Liver (tissue), 3 donors: ENCODE measurements around the gene JMJD7.

Experiments used
- FOXA1 ChIP-seq: IDR thresholded peaks from 2 replicates; pipeline ENCODE4 v1.6.1; 2016; ENCODE audit warnings: antibody characterized with exemption
- GABPA ChIP-seq, 2 donors: IDR thresholded peaks in 1 of 2; conservative IDR thresholded peaks in 1 of 2; 2 replicates each; pipeline ENCODE4 v1.6.1; 2016; ENCODE audit warnings: antibody characterized with exemption in 2 of 2, mild to moderate bottlenecking in 1 of 2, moderate library complexity in 1 of 2
- HNF4A ChIP-seq, 2 donors: conservative IDR thresholded peaks; 2 replicates each; pipeline ENCODE4 v1.6.1; 2016; ENCODE audit warnings: antibody characterized with exemption in 2 of 2, mild to moderate bottlenecking in 2 of 2
- JUND ChIP-seq, 2 donors: IDR thresholded peaks; 2 replicates each; pipeline ENCODE4 v1.6.1; 2016; ENCODE audit warnings: antibody characterized with exemption in 2 of 2
- RAD21 ChIP-seq, 2 donors: IDR thresholded peaks; 2 replicates each; pipeline ENCODE4 v1.6.1; 2016; ENCODE audit warnings: antibody characterized with exemption in 2 of 2, mild to moderate bottlenecking in 2 of 2
- RXRA ChIP-seq, 2 donors: IDR thresholded peaks; 2 replicates each; pipeline ENCODE4 v1.6.1; 2017 to 2018; ENCODE audit warnings: antibody characterized with exemption in 2 of 2, mild to moderate bottlenecking in 1 of 2
- SP1 ChIP-seq: IDR thresholded peaks from 2 replicates; pipeline ENCODE4 v1.6.1; 2018; ENCODE audit warnings: antibody characterized with exemption, mild to moderate bottlenecking
- YY1 ChIP-seq: IDR thresholded peaks from 2 replicates; pipeline ENCODE4 v1.6.1; 2016; ENCODE audit warnings: antibody characterized with exemption, mild to moderate bottlenecking
- TF ChIP-seq, protein P1 (sequence below): fragments of 150-350 bp; IDR thresholded peaks from 2 replicates; pipeline ENCODE4 v1.5.1; 2017; ENCODE audit warnings: improper control_type of control experiment, low read depth, low read length; ENCODE audit not compliant: missing input control
- TF ChIP-seq, protein P2 (sequence below): IDR thresholded peaks from 2 replicates; pipeline ENCODE4 v1.6.1; 2016; ENCODE audit warnings: antibody characterized with exemption
- TF ChIP-seq, protein P3 (sequence below): IDR thresholded peaks from 2 replicates; pipeline ENCODE4 v1.6.1; 2016; ENCODE audit warnings: antibody characterized with exemption
- TF ChIP-seq, protein P4 (sequence below): IDR thresholded peaks from 2 replicates; pipeline ENCODE4 v1.6.1; 2016; ENCODE audit warnings: antibody characterized with exemption, mild to moderate bottlenecking
- TF ChIP-seq, protein P5 (sequence below): IDR thresholded peaks from 2 replicates; pipeline ENCODE4 v1.6.1; 2016; ENCODE audit warnings: antibody characterized with exemption
- donor health status: healthy.
- donor health status: healthy.

DNA sequence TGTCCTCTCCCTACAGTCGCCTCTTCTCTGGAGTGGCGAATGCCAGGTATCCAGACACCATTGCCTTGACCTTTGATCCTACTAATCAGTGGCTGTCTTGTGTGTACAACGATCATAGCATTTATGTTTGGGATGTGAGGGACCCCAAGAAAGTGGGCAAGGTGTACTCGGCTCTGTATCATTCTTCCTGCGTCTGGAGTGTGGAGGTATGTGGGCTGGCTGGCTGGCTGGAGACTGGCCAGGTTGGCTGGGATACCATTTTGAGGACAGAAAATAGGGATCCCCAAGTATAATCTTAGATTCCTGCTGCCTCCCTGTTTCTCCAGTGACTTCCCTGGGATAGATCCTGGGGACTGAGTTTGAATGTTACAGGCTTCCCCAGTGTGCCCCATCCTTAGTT, 13.4 kb upstream of the JMJD7 start:
- TF ChIP-seq, protein P1, sequence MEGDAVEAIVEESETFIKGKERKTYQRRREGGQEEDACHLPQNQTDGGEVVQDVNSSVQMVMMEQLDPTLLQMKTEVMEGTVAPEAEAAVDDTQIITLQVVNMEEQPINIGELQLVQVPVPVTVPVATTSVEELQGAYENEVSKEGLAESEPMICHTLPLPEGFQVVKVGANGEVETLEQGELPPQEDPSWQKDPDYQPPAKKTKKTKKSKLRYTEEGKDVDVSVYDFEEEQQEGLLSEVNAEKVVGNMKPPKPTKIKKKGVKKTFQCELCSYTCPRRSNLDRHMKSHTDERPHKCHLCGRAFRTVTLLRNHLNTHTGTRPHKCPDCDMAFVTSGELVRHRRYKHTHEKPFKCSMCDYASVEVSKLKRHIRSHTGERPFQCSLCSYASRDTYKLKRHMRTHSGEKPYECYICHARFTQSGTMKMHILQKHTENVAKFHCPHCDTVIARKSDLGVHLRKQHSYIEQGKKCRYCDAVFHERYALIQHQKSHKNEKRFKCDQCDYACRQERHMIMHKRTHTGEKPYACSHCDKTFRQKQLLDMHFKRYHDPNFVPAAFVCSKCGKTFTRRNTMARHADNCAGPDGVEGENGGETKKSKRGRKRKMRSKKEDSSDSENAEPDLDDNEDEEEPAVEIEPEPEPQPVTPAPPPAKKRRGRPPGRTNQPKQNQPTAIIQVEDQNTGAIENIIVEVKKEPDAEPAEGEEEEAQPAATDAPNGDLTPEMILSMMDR: no peak
- TF ChIP-seq, protein P2, sequence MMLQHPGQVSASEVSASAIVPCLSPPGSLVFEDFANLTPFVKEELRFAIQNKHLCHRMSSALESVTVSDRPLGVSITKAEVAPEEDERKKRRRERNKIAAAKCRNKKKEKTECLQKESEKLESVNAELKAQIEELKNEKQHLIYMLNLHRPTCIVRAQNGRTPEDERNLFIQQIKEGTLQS: no peak
- TF ChIP-seq JUND (IDR thresholded peaks at IDR 0.05): no peak
- no peak for TF ChIP-seq SP1
- no peak for TF ChIP-seq FOXA1
- no peak for TF ChIP-seq YY1
- TF ChIP-seq, protein P3, sequence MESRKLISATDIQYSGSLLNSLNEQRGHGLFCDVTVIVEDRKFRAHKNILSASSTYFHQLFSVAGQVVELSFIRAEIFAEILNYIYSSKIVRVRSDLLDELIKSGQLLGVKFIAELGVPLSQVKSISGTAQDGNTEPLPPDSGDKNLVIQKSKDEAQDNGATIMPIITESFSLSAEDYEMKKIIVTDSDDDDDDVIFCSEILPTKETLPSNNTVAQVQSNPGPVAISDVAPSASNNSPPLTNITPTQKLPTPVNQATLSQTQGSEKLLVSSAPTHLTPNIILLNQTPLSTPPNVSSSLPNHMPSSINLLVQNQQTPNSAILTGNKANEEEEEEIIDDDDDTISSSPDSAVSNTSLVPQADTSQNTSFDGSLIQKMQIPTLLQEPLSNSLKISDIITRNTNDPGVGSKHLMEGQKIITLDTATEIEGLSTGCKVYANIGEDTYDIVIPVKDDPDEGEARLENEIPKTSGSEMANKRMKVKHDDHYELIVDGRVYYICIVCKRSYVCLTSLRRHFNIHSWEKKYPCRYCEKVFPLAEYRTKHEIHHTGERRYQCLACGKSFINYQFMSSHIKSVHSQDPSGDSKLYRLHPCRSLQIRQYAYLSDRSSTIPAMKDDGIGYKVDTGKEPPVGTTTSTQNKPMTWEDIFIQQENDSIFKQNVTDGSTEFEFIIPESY: no peak
- TF ChIP-seq, protein P4, sequence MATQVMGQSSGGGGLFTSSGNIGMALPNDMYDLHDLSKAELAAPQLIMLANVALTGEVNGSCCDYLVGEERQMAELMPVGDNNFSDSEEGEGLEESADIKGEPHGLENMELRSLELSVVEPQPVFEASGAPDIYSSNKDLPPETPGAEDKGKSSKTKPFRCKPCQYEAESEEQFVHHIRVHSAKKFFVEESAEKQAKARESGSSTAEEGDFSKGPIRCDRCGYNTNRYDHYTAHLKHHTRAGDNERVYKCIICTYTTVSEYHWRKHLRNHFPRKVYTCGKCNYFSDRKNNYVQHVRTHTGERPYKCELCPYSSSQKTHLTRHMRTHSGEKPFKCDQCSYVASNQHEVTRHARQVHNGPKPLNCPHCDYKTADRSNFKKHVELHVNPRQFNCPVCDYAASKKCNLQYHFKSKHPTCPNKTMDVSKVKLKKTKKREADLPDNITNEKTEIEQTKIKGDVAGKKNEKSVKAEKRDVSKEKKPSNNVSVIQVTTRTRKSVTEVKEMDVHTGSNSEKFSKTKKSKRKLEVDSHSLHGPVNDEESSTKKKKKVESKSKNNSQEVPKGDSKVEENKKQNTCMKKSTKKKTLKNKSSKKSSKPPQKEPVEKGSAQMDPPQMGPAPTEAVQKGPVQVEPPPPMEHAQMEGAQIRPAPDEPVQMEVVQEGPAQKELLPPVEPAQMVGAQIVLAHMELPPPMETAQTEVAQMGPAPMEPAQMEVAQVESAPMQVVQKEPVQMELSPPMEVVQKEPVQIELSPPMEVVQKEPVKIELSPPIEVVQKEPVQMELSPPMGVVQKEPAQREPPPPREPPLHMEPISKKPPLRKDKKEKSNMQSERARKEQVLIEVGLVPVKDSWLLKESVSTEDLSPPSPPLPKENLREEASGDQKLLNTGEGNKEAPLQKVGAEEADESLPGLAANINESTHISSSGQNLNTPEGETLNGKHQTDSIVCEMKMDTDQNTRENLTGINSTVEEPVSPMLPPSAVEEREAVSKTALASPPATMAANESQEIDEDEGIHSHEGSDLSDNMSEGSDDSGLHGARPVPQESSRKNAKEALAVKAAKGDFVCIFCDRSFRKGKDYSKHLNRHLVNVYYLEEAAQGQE: no peak
- TF ChIP-seq, protein P5, sequence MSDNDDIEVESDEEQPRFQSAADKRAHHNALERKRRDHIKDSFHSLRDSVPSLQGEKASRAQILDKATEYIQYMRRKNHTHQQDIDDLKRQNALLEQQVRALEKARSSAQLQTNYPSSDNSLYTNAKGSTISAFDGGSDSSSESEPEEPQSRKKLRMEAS: no peak
- TF ChIP-seq GABPA (IDR thresholded peaks at IDR 0.05 in 1 of 2, conservative IDR thresholded peaks at IDR 0.05 in 1 of 2): no peak
- TF ChIP-seq RAD21 (IDR thresholded peaks at IDR 0.05): no peak
- no peak for TF ChIP-seq HNF4A (conservative IDR thresholded peaks at IDR 0.05)
- TF ChIP-seq RXRA (IDR thresholded peaks at IDR 0.05): no peak
